ENCODE data around the gene RABEP2.
A peak's percentile ranks its signal among the peaks of the same experiment; 100 is the strongest.

RABEP2 gene

GRCh38 chr16:28863929-28864793 is 60.9 kb downstream of the RABEP2 start:
- Histone ChIP-seq H3K27me3 (ENCODE audit: control insufficient read depth in 2 of 2, insufficient read depth in 2 of 2, low read length in 2 of 2) (no peaks in the 10 kb centered on the region), H3K9ac (ENCODE audit: low read depth in 1 of 2, low read length in 2 of 2) (peak overlapping the region; percentile 90 to 99), H3K9me3 (ENCODE audit: control insufficient read depth in 2 of 2, low read length in 2 of 2) (no peaks in the 10 kb centered on the region), H3K4me3 (ENCODE audit: low read length in 2 of 2) (peak overlapping the region; percentile 90 to 93), H3K27ac (ENCODE audit: low read depth in 2 of 2, low read length in 2 of 2) (peak overlapping the region; percentile 96 to 98), H3K4me1 (ENCODE audit: control insufficient read depth in 2 of 2, insufficient read depth in 2 of 2, low read length in 2 of 2) (peaks cover 13 to 18% of the 10 kb centered on the region in 2 donors), H3K36me3 (ENCODE audit: control insufficient read depth in 2 of 2, insufficient read depth in 2 of 2, low read length in 2 of 2) (peaks cover 16 to 17% of the 10 kb centered on the region in 2 donors)

GRCh38 chr16:28859326-28859725 is 65.7 kb downstream of the RABEP2 start:
- Histone ChIP-seq H3K9me3 (ENCODE audit: control insufficient read depth in 2 of 2, low read length in 2 of 2) (no peaks in the 10 kb centered on the region), H3K4me1 (ENCODE audit: control insufficient read depth in 2 of 2, insufficient read depth in 2 of 2, low read length in 2 of 2) (peaks cover 0 to 3% of the 10 kb centered on the region in 2 donors), H3K36me3 (ENCODE audit: control insufficient read depth in 2 of 2, insufficient read depth in 2 of 2, low read length in 2 of 2) (no peaks in the 10 kb centered on the region), H3K9ac (ENCODE audit: low read depth in 1 of 2, low read length in 2 of 2) (no peak overlapping the region), H3K27ac (ENCODE audit: low read depth in 2 of 2, low read length in 2 of 2) (no peak overlapping the region), H3K27me3 (ENCODE audit: control insufficient read depth in 2 of 2, insufficient read depth in 2 of 2, low read length in 2 of 2) (no peaks in the 10 kb centered on the region), H3K4me3 (ENCODE audit: low read length in 2 of 2) (no peak overlapping the region)

GRCh38 chr16:28858421-28858820 is 66.6 kb downstream of the RABEP2 start:
- H3K27me3 ChIP-seq (ENCODE audit: control insufficient read depth in 2 of 2, insufficient read depth in 2 of 2, low read length in 2 of 2): no peaks in the 10 kb centered on the region
- H3K9me3 ChIP-seq (ENCODE audit: control insufficient read depth in 2 of 2, low read length in 2 of 2): no peaks in the 10 kb centered on the region
- H3K9ac ChIP-seq (ENCODE audit: low read depth in 1 of 2, low read length in 2 of 2): no peak overlapping the region
- H3K4me3 ChIP-seq (ENCODE audit: low read length in 2 of 2): no peak overlapping the region
- H3K27ac ChIP-seq (ENCODE audit: low read depth in 2 of 2, low read length in 2 of 2): no peak overlapping the region
- no peaks in the 10 kb centered on the region for H3K36me3 ChIP-seq (ENCODE audit: control insufficient read depth in 2 of 2, insufficient read depth in 2 of 2, low read length in 2 of 2)
- H3K4me1 ChIP-seq (ENCODE audit: control insufficient read depth in 2 of 2, insufficient read depth in 2 of 2, low read length in 2 of 2): no peaks in the 10 kb centered on the region

Measured in mucosa of rectum (tissue), 2 donors.